CD14-positive monocyte (primary cell): ENCODE data around the gene COX10. TPM values are rescaled to one million over a fixed set of nuclear protein-coding genes. Genes with fewer than 3 reads are reported as not detected.

Source experiments
- DNase-seq, 3 donors: peaks; one replicate each; pipeline ENCODE4 v3.0.0-alpha.2; 2011 to 2022
- H2AFZ ChIP-seq: 2 replicates; pipeline ENCODE4 v1.6.0; 2012; ENCODE audit warnings: mild to moderate bottlenecking, low read depth, low read length, inconsistent platforms; ENCODE audit not compliant: insufficient read depth, poor library complexity, severe bottlenecking
- H3K27ac ChIP-seq, 2 donors: 1 replicate in 1 of 2; 2 replicates in 1 of 2; pipeline ENCODE4 v1.5.1; 2012 to 2013; ENCODE audit warnings: low read length in 2 of 2, control low read depth in 1 of 2, inconsistent platforms in 1 of 2, low read depth in 1 of 2, mild to moderate bottlenecking in 1 of 2
- H3K27me3 ChIP-seq, 2 donors: one replicate each; pipeline versions ENCODE4 v1.6.0 to v1.6.1; 2011 to 2013; ENCODE audit warnings: low read length in 2 of 2; ENCODE audit not compliant: control insufficient read depth in 2 of 2, insufficient read depth in 2 of 2
- H3K36me3 ChIP-seq, 2 donors: replicated peaks in 1 of 2; 1 replicate in 1 of 2; 2 replicates in 1 of 2; pipeline versions ENCODE4 v1.5.1 to v1.6.1; 2012 to 2013; ENCODE audit warnings: low read length in 2 of 2, control low read depth in 1 of 2, inconsistent platforms in 1 of 2, mild to moderate bottlenecking in 1 of 2; ENCODE audit not compliant: insufficient read depth in 2 of 2, control insufficient read depth in 1 of 2
- H3K4me1 ChIP-seq, 2 donors: 1 replicate in 1 of 2; 2 replicates in 1 of 2; pipeline versions ENCODE4 v1.5.1 to v1.6.1; 2012 to 2013; ENCODE audit warnings: low read length in 2 of 2, control low read depth in 1 of 2, inconsistent platforms in 1 of 2, mild to moderate bottlenecking in 1 of 2, moderate library complexity in 1 of 2; ENCODE audit not compliant: insufficient read depth in 2 of 2, control insufficient read depth in 1 of 2
- H3K4me2 ChIP-seq: replicated peaks from 2 replicates; pipeline ENCODE3; 2012; ENCODE audit warnings: low read length, moderate library complexity, mild to moderate bottlenecking; ENCODE audit not compliant: poor library complexity, severe bottlenecking; ENCODE audit errors: extremely low read depth
- H3K4me3 ChIP-seq, 3 experiments: fragments of 200-600 bp in 1 of 3; sonication (generic) in 1 of 3; replicated peaks in 1 of 3; 1 replicate in 2 of 3; 2 replicates in 1 of 3; pipeline ENCODE4 v1.5.1; 2011 to 2013; ENCODE audit warnings: low read length in 3 of 3, mild to moderate bottlenecking in 3 of 3, control low read depth in 2 of 3, low read depth in 2 of 3, inconsistent platforms in 1 of 3, moderate library complexity in 1 of 3
- H3K79me2 ChIP-seq: 2 replicates; pipeline ENCODE4 v1.6.0; 2012; ENCODE audit warnings: mild to moderate bottlenecking, control low read depth, inconsistent platforms, low read length, moderate library complexity; ENCODE audit not compliant: insufficient read depth
- H3K9ac ChIP-seq: 2 replicates; pipeline ENCODE4 v1.6.0; 2017; ENCODE audit warnings: low read length, mild to moderate bottlenecking; ENCODE audit not compliant: insufficient read depth, poor library complexity, severe bottlenecking
- H3K9me3 ChIP-seq, 2 donors: replicated peaks in 1 of 2; 1 replicate in 1 of 2; 2 replicates in 1 of 2; pipeline versions ENCODE4 v1.5.1 to v1.6.1; 2012 to 2013; ENCODE audit warnings: low read length in 2 of 2, control low read depth in 1 of 2; ENCODE audit not compliant: control insufficient read depth in 1 of 2, insufficient read depth in 1 of 2
- H4K20me1 ChIP-seq: 2 replicates; pipeline ENCODE4 v1.6.0; 2012; ENCODE audit warnings: mild to moderate bottlenecking, low read length, control low read depth, moderate library complexity; ENCODE audit not compliant: insufficient read depth
- H3K27ac Mint-ChIP-seq, 7 donors: one replicate each; pipeline ENCODE4 v1.8.0; 2020; ENCODE audit warnings: mild to moderate bottlenecking in 7 of 7, mixed read lengths in 7 of 7, moderate library complexity in 6 of 7, inconsistent platforms in 2 of 7
- H3K27me3 Mint-ChIP-seq, 3 donors: one replicate each; pipeline ENCODE4 v1.8.0; 2021 to 2022; ENCODE audit warnings: low read depth in 3 of 3, mild to moderate bottlenecking in 3 of 3, mixed read lengths in 3 of 3, moderate library complexity in 3 of 3, inconsistent platforms in 1 of 3
- H3K36me3 Mint-ChIP-seq, 2 donors: one replicate each; pipeline ENCODE4 v1.8.0; 2020; ENCODE audit warnings: mixed read lengths in 2 of 2, inconsistent platforms in 1 of 2, mild to moderate bottlenecking in 1 of 2
- H3K4me1 Mint-ChIP-seq: one replicate; pipeline ENCODE4 v1.8.0; 2020; ENCODE audit warnings: mild to moderate bottlenecking, mixed read lengths
- H3K4me3 Mint-ChIP-seq, 2 donors: one replicate each; pipeline ENCODE4 v1.8.0; 2020; ENCODE audit warnings: mild to moderate bottlenecking in 2 of 2, mixed read lengths in 2 of 2, moderate library complexity in 1 of 2
- H3K9me3 Mint-ChIP-seq, 7 donors: one replicate each; pipeline ENCODE4 v1.8.0; 2020 to 2022; ENCODE audit warnings: mixed read lengths in 7 of 7, mild to moderate bottlenecking in 6 of 7, moderate library complexity in 6 of 7, inconsistent platforms in 2 of 7
- WGBS: methylation state at CpG from one replicate; pipeline ENCODE4 v1.1.5; 2013; ENCODE audit warnings: missing lambda C conversion rate; ENCODE audit not compliant: insufficient coverage; 5-methylcytosine and 5-hydroxymethylcytosine counted together
- intact Hi-C, 2 donors: fragments of 100-400 bp; cut with micrococcal nuclease; formaldehyde crosslinking; loops; one replicate each; pipeline versions ENCODE4 v1.15.0 to v1.15.1; 2023
- polyA plus RNA-seq, 3 donors: library from polyadenylated mRNA; depleted of rRNA in 1 of 3; unstranded in 2 of 3; stranded (reverse) in 1 of 3; fragments of 300-500 nt in 2 of 3; fragments of >200 nt in 1 of 3; fragmentation: Illumina TruSeq in 2 of 3; gene quantifications; 1 replicate in 2 of 3; 2 replicates in 1 of 3; pipeline ENCODE4 v1.2.3, GENCODE V29; 2012 to 2021
- TF ChIP-seq, protein P1 (sequence below): fragments of 200-600 bp; IDR thresholded peaks from one replicate; pipeline ENCODE4 v1.8.0; 2022; ENCODE audit warnings: antibody characterized with exemption, mild to moderate bottlenecking

The COX10 gene
- polyA plus RNA-seq, 3 donors = 8.2 to 15.2 (median 11.3) TPM

DNA sequence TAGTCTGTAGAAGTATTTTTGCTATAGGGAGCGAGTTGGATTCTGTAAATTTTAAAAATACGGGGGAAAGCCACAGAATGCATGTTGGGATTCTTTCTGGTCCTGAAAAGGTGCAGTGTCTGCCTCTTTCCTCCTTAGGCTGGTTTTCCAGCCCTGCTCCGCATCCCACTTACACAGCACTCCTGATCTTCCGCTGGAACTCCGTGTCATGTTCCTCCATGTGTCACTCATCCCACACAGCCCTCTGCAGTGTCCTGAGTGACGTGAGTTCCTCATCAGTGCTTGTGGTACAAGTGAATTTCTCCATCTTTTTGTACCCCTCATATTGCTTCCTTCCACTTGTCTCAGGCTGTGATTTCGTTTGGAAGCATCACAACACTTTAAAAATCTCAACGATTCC lies 34.5 kb downstream of the COX10 start:
- Histone ChIP-seq H3K9me3 (no peaks in the 10 kb centered on the region), H3K36me3 (peaks cover 10 to 29% of the 10 kb centered on the region in 2 donors), H4K20me1 (peaks cover 3% of the 10 kb centered on the region), H3K4me2 (no peak overlapping the region), H3K27ac (no peak overlapping the region), H2AFZ (no peak overlapping the region), H3K79me2 (no peaks in the 10 kb centered on the region), H3K4me1 (no peaks in the 10 kb centered on the region), H3K27me3 (no peaks in the 10 kb centered on the region), H3K9ac (no peak overlapping the region), H3K4me3 (no peak overlapping the region)
- DNase-seq = no peak
- WGBS = 97% methylated on average over 5 of the region's 8 CpGs
- Mint-ChIP-seq H3K4me3 (no peak overlapping the region), H3K27me3 (peaks cover 0 to 3% (median 0%) of the 10 kb centered on the region in 3 donors), H3K27ac (no peak overlapping the region), H3K4me1 (no peaks in the 10 kb centered on the region), H3K36me3 (peaks cover 30 to 32% of the 10 kb centered on the region in 2 donors), H3K9me3 (no peaks in the 10 kb centered on the region)
- intact Hi-C loops = no loop called here
- TF ChIP-seq, protein P1, sequence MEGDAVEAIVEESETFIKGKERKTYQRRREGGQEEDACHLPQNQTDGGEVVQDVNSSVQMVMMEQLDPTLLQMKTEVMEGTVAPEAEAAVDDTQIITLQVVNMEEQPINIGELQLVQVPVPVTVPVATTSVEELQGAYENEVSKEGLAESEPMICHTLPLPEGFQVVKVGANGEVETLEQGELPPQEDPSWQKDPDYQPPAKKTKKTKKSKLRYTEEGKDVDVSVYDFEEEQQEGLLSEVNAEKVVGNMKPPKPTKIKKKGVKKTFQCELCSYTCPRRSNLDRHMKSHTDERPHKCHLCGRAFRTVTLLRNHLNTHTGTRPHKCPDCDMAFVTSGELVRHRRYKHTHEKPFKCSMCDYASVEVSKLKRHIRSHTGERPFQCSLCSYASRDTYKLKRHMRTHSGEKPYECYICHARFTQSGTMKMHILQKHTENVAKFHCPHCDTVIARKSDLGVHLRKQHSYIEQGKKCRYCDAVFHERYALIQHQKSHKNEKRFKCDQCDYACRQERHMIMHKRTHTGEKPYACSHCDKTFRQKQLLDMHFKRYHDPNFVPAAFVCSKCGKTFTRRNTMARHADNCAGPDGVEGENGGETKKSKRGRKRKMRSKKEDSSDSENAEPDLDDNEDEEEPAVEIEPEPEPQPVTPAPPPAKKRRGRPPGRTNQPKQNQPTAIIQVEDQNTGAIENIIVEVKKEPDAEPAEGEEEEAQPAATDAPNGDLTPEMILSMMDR = no peak

DNA sequence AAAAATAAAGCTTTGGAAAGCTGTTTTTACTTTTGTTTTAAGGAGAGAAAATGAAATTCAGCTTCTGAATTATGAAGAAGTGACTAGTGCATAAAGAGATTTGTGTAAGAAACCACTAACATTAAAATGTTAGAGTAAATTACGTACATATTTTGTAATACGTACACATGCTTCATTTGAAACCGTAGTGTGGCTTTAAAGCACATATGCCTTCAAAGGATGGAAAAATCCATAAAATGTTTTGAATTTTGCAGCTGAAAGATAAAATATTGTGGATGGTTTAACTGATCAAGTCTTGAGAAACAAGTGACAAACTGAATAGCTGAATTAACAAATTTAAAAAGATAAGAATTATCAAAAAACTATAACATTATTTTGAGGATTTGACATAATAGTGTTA lies 35.4 kb downstream of the COX10 start:
- Histone ChIP-seq H4K20me1 (peaks cover 1% of the 10 kb centered on the region), H3K27me3 (no peaks in the 10 kb centered on the region), H3K9me3 (no peaks in the 10 kb centered on the region), H2AFZ (no peak overlapping the region), H3K36me3 (peaks cover 10 to 33% of the 10 kb centered on the region in 2 donors), H3K9ac (no peak overlapping the region), H3K4me3 (no peak overlapping the region), H3K4me2 (no peak overlapping the region), H3K79me2 (no peaks in the 10 kb centered on the region), H3K27ac (no peak overlapping the region), H3K4me1 (no peaks in the 10 kb centered on the region)
- Mint-ChIP-seq H3K9me3 (no peaks in the 10 kb centered on the region), H3K4me1 (no peaks in the 10 kb centered on the region), H3K4me3 (no peak overlapping the region), H3K27ac (no peak overlapping the region), H3K27me3 (peaks cover 0 to 3% (median 0%) of the 10 kb centered on the region in 3 donors), H3K36me3 (peaks cover 30 to 34% of the 10 kb centered on the region in 2 donors)
- TF ChIP-seq, protein P1 = no peak
- 30% methylated on average over 2 of the region's 3 CpGs for WGBS
- DNase-seq = no peak
- intact Hi-C loops = no loop called here
